Astrocyte (in vitro differentiated cells and primary cell): ENCODE data around the gene CPNE7.

ENCODE experiments used
- EZH2 ChIP-seq: IDR thresholded peaks from 2 replicates; pipeline ENCODE4 v1.6.1; 2012; ENCODE audit warnings: mild to moderate bottlenecking, low read length, inconsistent platforms; ENCODE audit not compliant: insufficient read depth
- TF ChIP-seq, protein P1 (sequence below): IDR thresholded peaks from 2 replicates; pipeline ENCODE4 v1.5.1; 2011; ENCODE audit warnings: low read depth, mild to moderate bottlenecking, inconsistent platforms, low read length, moderate library complexity; ENCODE audit not compliant: insufficient read depth

GRCh38 chr16:89618109-89618998 is 42.8 kb downstream of the CPNE7 start:
- TF ChIP-seq, protein P1, sequence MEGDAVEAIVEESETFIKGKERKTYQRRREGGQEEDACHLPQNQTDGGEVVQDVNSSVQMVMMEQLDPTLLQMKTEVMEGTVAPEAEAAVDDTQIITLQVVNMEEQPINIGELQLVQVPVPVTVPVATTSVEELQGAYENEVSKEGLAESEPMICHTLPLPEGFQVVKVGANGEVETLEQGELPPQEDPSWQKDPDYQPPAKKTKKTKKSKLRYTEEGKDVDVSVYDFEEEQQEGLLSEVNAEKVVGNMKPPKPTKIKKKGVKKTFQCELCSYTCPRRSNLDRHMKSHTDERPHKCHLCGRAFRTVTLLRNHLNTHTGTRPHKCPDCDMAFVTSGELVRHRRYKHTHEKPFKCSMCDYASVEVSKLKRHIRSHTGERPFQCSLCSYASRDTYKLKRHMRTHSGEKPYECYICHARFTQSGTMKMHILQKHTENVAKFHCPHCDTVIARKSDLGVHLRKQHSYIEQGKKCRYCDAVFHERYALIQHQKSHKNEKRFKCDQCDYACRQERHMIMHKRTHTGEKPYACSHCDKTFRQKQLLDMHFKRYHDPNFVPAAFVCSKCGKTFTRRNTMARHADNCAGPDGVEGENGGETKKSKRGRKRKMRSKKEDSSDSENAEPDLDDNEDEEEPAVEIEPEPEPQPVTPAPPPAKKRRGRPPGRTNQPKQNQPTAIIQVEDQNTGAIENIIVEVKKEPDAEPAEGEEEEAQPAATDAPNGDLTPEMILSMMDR, result no peak
- TF ChIP-seq EZH2, result no peak
